Cardiac muscle cell (in vitro differentiated cells and primary cell): ENCODE data around the gene MIER3. TPM values are rescaled to one million over a fixed set of nuclear protein-coding genes. Genes with fewer than 3 reads are reported as not detected.

Experiments used
- DNase-seq, 2 donors: peaks; one replicate each; pipeline versions ENCODE4 v3.0.0 to v3.0.0-alpha.2; 2010 to 2017; ENCODE audit warnings: low read depth in 1 of 2, low spot score in 1 of 2
- H3K27ac ChIP-seq: fragments of 200-600 bp; sonication (generic); 2 replicates; pipeline ENCODE4 v1.5.1; 2016
- H3K27me3 ChIP-seq: fragments of 200-600 bp; sonication (generic); 2 replicates; pipeline ENCODE4 v1.6.0; 2016; ENCODE audit warnings: control low read depth
- H3K36me3 ChIP-seq: fragments of 200-600 bp; sonication (generic); 2 replicates; pipeline ENCODE4 v1.5.1; 2016; ENCODE audit warnings: control low read depth
- H3K4me1 ChIP-seq: fragments of 200-600 bp; sonication (generic); 2 replicates; pipeline ENCODE4 v1.8.1; 2017; ENCODE audit warnings: low read depth, mild to moderate bottlenecking, mixed run types
- H3K4me3 ChIP-seq: fragments of 200-600 bp; sonication (generic); 2 replicates; pipeline ENCODE4 v1.5.1; 2016; ENCODE audit warnings: mild to moderate bottlenecking
- H3K9me3 ChIP-seq: fragments of 200-600 bp; sonication (generic); 2 replicates; pipeline ENCODE4 v1.5.1; 2017; ENCODE audit warnings: low read depth, mild to moderate bottlenecking, control low read depth
- CTCF ChIP-seq: IDR thresholded peaks from 2 replicates; pipeline ENCODE4 v1.5.1; 2012; ENCODE audit warnings: low read depth, mild to moderate bottlenecking, low read length
- polyA plus RNA-seq: library from polyadenylated mRNA; unstranded; fragments of >200 nt; fragmentation: Nextera tagmentation; extraction: Ambion mirVana; gene quantifications from 2 replicates; pipeline ENCODE4 v1.2.1, GENCODE V29; 2016
- total RNA-seq: library from RNA; depleted of rRNA; stranded (reverse); fragments of >200 nt; gene quantifications from 2 replicates; pipeline ENCODE4 v1.2.3, GENCODE V29; 2016

The MIER3 gene
- total and polyA plus RNA-seq, 2 experiments from 2014 or later = 7.2 to 17.4 TPM

GRCh38 chr5:56959326-56959725 is 7.4 kb upstream of the MIER3 start:
- no peak overlapping the region for H3K4me3 ChIP-seq
- TF ChIP-seq CTCF = no peak
- no peaks in the 10 kb centered on the region for H3K9me3 ChIP-seq
- no peaks in the 10 kb centered on the region for H3K36me3 ChIP-seq
- no peak for DNase-seq
- peaks cover 53% of the 10 kb centered on the region for H3K27me3 ChIP-seq
- no peaks in the 10 kb centered on the region for H3K4me1 ChIP-seq
- no peak overlapping the region for H3K27ac ChIP-seq

GRCh38 chr5:56958595-56958994 is 6.7 kb upstream of the MIER3 start:
- no peak overlapping the region for H3K4me3 ChIP-seq
- peaks cover 59% of the 10 kb centered on the region for H3K27me3 ChIP-seq
- no peak for DNase-seq
- no peaks in the 10 kb centered on the region for H3K9me3 ChIP-seq
- H3K27ac ChIP-seq = no peak overlapping the region
- no peaks in the 10 kb centered on the region for H3K36me3 ChIP-seq
- no peaks in the 10 kb centered on the region for H3K4me1 ChIP-seq
- TF ChIP-seq CTCF = no peak

DNA sequence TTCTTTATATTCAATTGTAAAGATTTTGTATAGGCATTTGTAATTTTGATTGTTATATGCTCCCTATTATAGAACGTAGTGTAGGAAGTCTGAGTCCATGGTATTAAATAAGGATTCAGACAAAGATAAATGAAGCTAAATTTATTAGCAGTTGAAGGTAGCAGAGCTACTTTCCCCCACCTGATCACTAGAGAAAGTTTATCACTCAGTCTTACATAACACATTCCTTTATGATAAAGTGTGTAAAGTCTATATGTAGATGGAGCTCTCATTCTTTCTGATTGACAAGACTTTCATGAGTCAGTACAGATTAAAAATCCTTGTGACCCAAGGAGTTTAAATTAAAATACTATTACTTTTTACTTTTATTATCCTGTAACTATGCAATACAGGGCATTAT is 2.3 kb upstream of the MIER3 start:
- Histone ChIP-seq H3K27ac (no peak overlapping the region), H3K4me3 (no peak overlapping the region), H3K36me3 (peaks cover 2% of the 10 kb centered on the region), H3K27me3 (peaks cover 57% of the 10 kb centered on the region), H3K9me3 (no peaks in the 10 kb centered on the region), H3K4me1 (peaks cover 8% of the 10 kb centered on the region)
- TF ChIP-seq CTCF = no peak
- no peak for DNase-seq

- peak overlapping the region; percentile 84 for H3K4me3 ChIP-seq
- peaks cover 13% of the 10 kb centered on the region for H3K36me3 ChIP-seq
- no peaks in the 10 kb centered on the region for H3K9me3 ChIP-seq
- H3K27me3 ChIP-seq = peaks cover 33% of the 10 kb centered on the region
- H3K27ac ChIP-seq = peak overlapping the region; percentile 99
- peaks cover 8% of the 10 kb centered on the region for H3K4me1 ChIP-seq
- no peak for TF ChIP-seq CTCF
- DNase-seq = peak; percentile 20 to 65
Measured at GRCh38 chr5:56951126-56951945, 587 bp downstream of the MIER3 start.

DNA sequence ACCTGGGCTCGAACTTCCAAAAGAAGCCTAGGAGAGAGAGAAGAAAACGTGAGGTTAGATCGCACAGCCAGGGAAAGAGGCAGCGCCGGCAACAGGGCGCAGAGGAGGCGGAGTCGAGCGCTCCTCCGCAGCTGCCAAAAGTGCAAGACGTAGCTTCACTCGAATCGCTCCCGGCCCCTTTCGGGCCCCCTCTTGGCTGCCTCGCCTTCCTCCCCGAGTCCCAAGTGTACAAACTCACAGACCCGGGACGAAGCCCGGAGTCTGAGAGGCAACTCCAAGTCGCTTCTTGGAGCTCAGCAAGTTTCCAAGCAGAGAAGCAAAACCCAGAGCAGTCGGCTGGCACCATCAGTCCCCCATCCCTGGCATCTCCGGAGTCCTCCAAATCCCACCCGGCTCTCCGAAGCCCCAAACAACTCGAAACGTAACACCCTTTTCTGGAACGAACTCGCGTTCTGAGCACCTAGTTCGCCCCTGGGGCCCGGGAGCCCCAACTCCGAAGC is 1.2 kb downstream of the MIER3 start:
- H3K27me3 ChIP-seq = peaks cover 26% of the 10 kb centered on the region
- H3K36me3 ChIP-seq = peaks cover 19% of the 10 kb centered on the region
- H3K27ac ChIP-seq = peak overlapping the region; percentile 99
- peak; percentile 72 to 86 for DNase-seq
- H3K4me3 ChIP-seq = peak overlapping the region; percentile 84
- H3K9me3 ChIP-seq = no peaks in the 10 kb centered on the region
- peaks cover 8% of the 10 kb centered on the region for H3K4me1 ChIP-seq
- TF ChIP-seq CTCF = no peak
